Muscle layer of colon (tissue), 2 donors: ENCODE measurements around the gene STUB1.

ENCODE experiments used
- H3K27ac ChIP-seq: one replicate; pipeline ENCODE4 v1.7.0; 2013; ENCODE audit warnings: low read depth, mild to moderate bottlenecking, low read length, moderate library complexity
- H3K27me3 ChIP-seq, 2 donors: one replicate each; pipeline ENCODE4 v1.7.0; 2013; ENCODE audit warnings: low read length in 2 of 2, mild to moderate bottlenecking in 2 of 2; ENCODE audit not compliant: insufficient read depth in 2 of 2, control insufficient read depth in 1 of 2
- H3K36me3 ChIP-seq: one replicate; pipeline ENCODE4 v1.7.0; 2013; ENCODE audit warnings: mild to moderate bottlenecking, low read length; ENCODE audit not compliant: insufficient read depth
- H3K4me1 ChIP-seq: one replicate; pipeline ENCODE4 v1.7.0; 2013; ENCODE audit warnings: mild to moderate bottlenecking, low read length; ENCODE audit not compliant: insufficient read depth
- H3K4me3 ChIP-seq, 2 donors: one replicate each; pipeline ENCODE4 v1.7.0; 2013; ENCODE audit warnings: low read length in 2 of 2, low read depth in 1 of 2, mild to moderate bottlenecking in 1 of 2, moderate library complexity in 1 of 2
- H3K9ac ChIP-seq: one replicate; pipeline ENCODE4 v1.7.0; 2013; ENCODE audit warnings: low read length
- H3K9me3 ChIP-seq: one replicate; pipeline ENCODE4 v1.7.0; 2013; ENCODE audit warnings: mild to moderate bottlenecking, low read length
- donor health status: abdominal sarcoma.
- donor health status: Adenocarcinoma of cecum.

STUB1 gene

GRCh38 chr16:679814-680624, at the start of gene STUB1:
Gene STUB1 (plus strand): TSS chr16:680410. CDS start chr16:680526, 116 bp downstream.
- peak within 1 kb of the TSS; percentile 58 for H3K9ac ChIP-seq
- peak within 1 kb of the TSS; percentile 97 for H3K27ac ChIP-seq
- no peaks in the 10 kb centered on the region for H3K9me3 ChIP-seq
- peaks cover 20% of the 10 kb centered on the region for H3K36me3 ChIP-seq
- H3K4me3 ChIP-seq = peak within 1 kb of the TSS; percentile 65 to 68
- H3K27me3 ChIP-seq = peaks cover 0 to 4% of the 10 kb centered on the region in 2 donors
- H3K4me1 ChIP-seq = peaks cover 31% of the 10 kb centered on the region

- Histone ChIP-seq H3K27ac (no peak within 1 kb of the TSS), H3K9ac (no peak within 1 kb of the TSS), H3K9me3 (no peaks in the 10 kb centered on the region), H3K4me1 (peaks cover 8% of the 10 kb centered on the region), H3K4me3 (no peak within 1 kb of the TSS), H3K36me3 (peaks cover 9% of the 10 kb centered on the region), H3K27me3 (peaks cover 0 to 10% of the 10 kb centered on the region in 2 donors)
These were observed 49.3 kb upstream of the STUB1 start, which contains the start of gene WFIKKN1 for GRCh38 chr16:630815-631405. Gene WFIKKN1 (plus strand): TSS chr16:630985. CDS start chr16:631254, 269 bp downstream.

- Histone ChIP-seq H3K27me3 (peaks cover 0 to 10% of the 10 kb centered on the region in 2 donors), H3K4me1 (peaks cover 8% of the 10 kb centered on the region), H3K27ac (no peak overlapping the region)
These were observed 48.3 kb upstream of the STUB1 start for GRCh38 chr16:631808-632358.

DNA sequence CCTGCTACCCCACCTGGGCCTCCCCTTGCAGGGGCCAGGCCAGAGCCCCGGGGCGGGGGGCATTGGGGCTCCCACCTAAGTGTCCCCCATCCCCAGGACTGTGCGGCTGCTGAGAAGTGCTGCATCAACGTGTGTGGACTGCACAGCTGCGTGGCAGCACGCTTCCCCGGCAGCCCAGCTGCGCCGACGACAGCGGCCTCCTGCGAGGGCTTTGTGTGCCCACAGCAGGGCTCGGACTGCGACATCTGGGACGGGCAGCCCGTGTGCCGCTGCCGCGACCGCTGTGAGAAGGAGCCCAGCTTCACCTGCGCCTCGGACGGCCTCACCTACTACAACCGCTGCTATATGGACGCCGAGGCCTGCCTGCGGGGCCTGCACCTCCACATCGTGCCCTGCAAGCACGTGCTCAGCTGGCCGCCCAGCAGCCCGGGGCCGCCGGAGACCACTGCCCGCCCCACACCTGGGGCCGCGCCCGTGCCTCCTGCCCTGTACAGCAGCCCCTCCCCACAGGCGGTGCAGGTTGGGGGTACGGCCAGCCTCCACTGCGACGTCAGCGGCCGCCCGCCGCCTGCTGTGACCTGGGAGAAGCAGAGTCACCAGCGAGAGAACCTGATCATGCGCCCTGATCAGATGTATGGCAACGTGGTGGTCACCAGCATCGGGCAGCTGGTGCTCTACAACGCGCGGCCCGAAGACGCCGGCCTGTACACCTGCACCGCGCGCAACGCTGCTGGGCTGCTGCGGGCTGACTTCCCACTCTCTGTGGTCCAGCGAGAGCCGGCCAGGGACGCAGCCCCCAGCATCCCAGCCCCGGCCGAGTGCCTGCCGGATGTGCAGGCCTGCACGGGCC, 47.5 kb upstream of the STUB1 start:
- Histone ChIP-seq H3K27me3 (peaks cover 0 to 10% of the 10 kb centered on the region in 2 donors), H3K9me3 (no peaks in the 10 kb centered on the region), H3K4me1 (peaks cover 8% of the 10 kb centered on the region), H3K9ac (no peak overlapping the region), H3K27ac (no peak overlapping the region), H3K36me3 (peaks cover 9% of the 10 kb centered on the region), H3K4me3 (no peak overlapping the region)

More at GRCh38 chr16:631808-632358, 48.3 kb upstream of the STUB1 start:
- no peak overlapping the region for H3K4me3 ChIP-seq
- H3K9ac ChIP-seq = no peak overlapping the region
- H3K9me3 ChIP-seq = no peaks in the 10 kb centered on the region
- H3K36me3 ChIP-seq = peaks cover 9% of the 10 kb centered on the region

GRCh38 chr16:633336-634050, 46.7 kb upstream of the STUB1 start:
- Histone ChIP-seq H3K9me3 (no peaks in the 10 kb centered on the region), H3K36me3 (peaks cover 9% of the 10 kb centered on the region), H3K9ac (no peak overlapping the region), H3K4me1 (peaks cover 8% of the 10 kb centered on the region), H3K27me3 (peaks cover 0 to 10% of the 10 kb centered on the region in 2 donors), H3K4me3 (no peak overlapping the region), H3K27ac (no peak overlapping the region)

- Histone ChIP-seq H3K27me3 (peaks cover 0 to 10% of the 10 kb centered on the region in 2 donors), H3K9ac (no peak overlapping the region), H3K27ac (no peak overlapping the region), H3K4me3 (no peak overlapping the region), H3K36me3 (peaks cover 9% of the 10 kb centered on the region), H3K9me3 (no peaks in the 10 kb centered on the region), H3K4me1 (peaks cover 8% of the 10 kb centered on the region)
These were observed 46.0 kb upstream of the STUB1 start for GRCh38 chr16:634051-634670.

DNA sequence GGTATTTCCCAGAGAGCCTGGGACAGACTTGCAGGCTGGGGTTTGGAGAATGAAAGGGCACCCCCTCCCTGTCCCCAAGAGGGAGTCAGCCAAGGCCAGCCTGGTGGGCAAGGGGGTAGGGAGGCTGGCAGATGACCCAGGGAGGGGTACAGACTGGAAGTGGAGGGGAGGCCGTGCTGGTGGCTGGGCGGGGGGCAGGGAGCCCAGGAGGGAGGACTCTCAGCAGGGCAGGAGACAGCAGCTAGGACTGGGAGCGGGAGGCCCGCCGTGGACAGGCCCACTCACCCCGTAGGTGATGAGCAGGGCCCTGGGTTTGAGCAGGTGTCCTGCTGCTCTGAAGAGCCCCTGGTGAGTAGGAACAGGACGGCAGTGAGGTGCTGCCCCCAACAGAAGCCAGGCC, 45.2 kb upstream of the STUB1 start:
- Histone ChIP-seq H3K4me1 (peaks cover 8% of the 10 kb centered on the region), H3K27ac (no peak overlapping the region), H3K4me3 (peak overlapping the region; percentile 82 to 96), H3K27me3 (peaks cover 0 to 10% of the 10 kb centered on the region in 2 donors), H3K9me3 (no peaks in the 10 kb centered on the region), H3K36me3 (peaks cover 9% of the 10 kb centered on the region), H3K9ac (no peak overlapping the region)

- peaks cover 9% of the 10 kb centered on the region for H3K36me3 ChIP-seq
- peak overlapping the region; percentile 82 to 96 for H3K4me3 ChIP-seq
- H3K27ac ChIP-seq = peak overlapping the region; percentile 99
- H3K9me3 ChIP-seq = no peaks in the 10 kb centered on the region
- peaks cover 0 to 9% of the 10 kb centered on the region in 2 donors for H3K27me3 ChIP-seq
- H3K4me1 ChIP-seq = peaks cover 8% of the 10 kb centered on the region
- no peak overlapping the region for H3K9ac ChIP-seq
These were observed 44.5 kb upstream of the STUB1 start for GRCh38 chr16:635573-636205.

DNA sequence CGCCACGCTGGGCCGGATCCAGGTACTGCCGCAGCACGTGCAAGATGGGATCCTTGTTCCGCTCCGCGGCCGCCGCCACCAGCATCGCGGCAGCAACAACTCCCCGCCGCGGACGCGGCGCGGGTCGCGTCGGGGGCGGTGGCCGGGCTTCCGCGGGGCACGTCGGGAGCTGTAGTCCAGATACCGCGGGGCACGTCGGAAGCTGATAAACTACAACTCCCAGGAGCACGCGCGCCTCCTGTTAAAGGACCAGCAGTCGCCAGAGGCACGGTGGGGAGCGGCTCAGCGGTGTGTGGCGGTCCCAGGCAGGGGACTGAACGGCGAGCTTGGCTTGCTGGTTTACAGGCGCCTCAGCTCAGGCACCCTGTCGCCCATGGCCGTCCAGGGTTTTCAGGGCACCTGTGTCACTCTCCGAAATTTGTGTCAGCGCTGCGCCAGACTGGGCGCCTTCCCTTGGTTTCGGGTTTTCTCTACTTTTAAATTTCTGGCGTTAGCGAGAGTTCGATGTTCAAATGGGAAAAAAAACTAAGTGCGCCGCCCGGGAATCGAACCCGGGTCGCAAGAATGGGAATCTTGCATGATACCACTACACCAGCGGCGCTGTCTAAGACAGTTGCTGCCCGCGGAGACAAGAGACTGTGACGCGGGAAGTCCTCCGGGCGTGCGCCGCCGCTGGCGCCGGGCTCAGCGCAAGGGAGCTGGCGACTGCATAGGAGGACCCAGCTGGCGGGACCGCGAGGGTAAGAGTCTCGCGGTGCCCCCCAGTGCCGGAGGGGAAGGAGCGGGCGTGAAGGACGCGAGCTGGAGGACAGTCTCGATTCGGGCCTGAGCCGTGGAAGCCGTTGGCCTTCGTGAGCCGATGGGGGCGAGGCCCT, 43.8 kb upstream of the STUB1 start, which contains the start of gene METTL26:
Gene METTL26, minus strand, starts transcription at position 100 of the 875 bp plus-strand sequence. Its CDS starts 15 bp downstream, at position 85.
- peaks cover 0 to 3% of the 10 kb centered on the region in 2 donors for H3K27me3 ChIP-seq
- peaks cover 9% of the 10 kb centered on the region for H3K36me3 ChIP-seq
- no peaks in the 10 kb centered on the region for H3K9me3 ChIP-seq
- H3K27ac ChIP-seq = peak within 1 kb of the TSS; percentile 99
- H3K4me1 ChIP-seq = peaks cover 8% of the 10 kb centered on the region
- peak within 1 kb of the TSS; percentile 82 to 96 for H3K4me3 ChIP-seq
- H3K9ac ChIP-seq = peak within 1 kb of the TSS; percentile 39
